ENCODE data around the gene KDM3A. TPM values are rescaled to one million over a fixed set of nuclear protein-coding genes. Genes with fewer than 3 reads are reported as not detected.

Gene KDM3A
- total and polyA plus RNA-seq, 2 of the 8 experiments (the other 6 are each of a cell fraction or from before 2014, with no cell fraction given), result 15.8 to 29.2 TPM

- Histone ChIP-seq H2AK5ac (ENCODE audit: low read depth, low read length) (no peak overlapping the region), H2AFZ (ENCODE audit: low read length) (no peak overlapping the region), H3K4me3 (ENCODE audit: extremely low read depth in 1 of 4, insufficient read depth in 2 of 4, low read depth in 3 of 4, low read length in 4 of 4) (no peak overlapping the region), H3K79me1 (ENCODE audit: low read depth, low read length) (no peaks in the 10 kb centered on the region), H2BK5ac (ENCODE audit: low read depth, low read length) (no peak overlapping the region), H2BK12ac (ENCODE audit: low read depth, low read length) (no peak overlapping the region), H2BK15ac (ENCODE audit: low read length) (no peak overlapping the region), H3K14ac (ENCODE audit: insufficient read length) (no peak overlapping the region), H3K4ac (replicated peaks; ENCODE audit: insufficient read length, low read depth, low read length) (no peak overlapping the region), H3K36me3 (ENCODE audit: control insufficient read depth in 2 of 4, insufficient read depth in 4 of 4, low read length in 3 of 4) (peaks cover 0 to 9% (median 0%) of the 10 kb centered on the region in 4 experiments; a peak in 2 of 8 replicates), H3K27me3 (replicated peaks in 1 of 4; ENCODE audit: control insufficient read depth in 3 of 4, extremely low read depth in 1 of 4, insufficient read depth in 3 of 4, low read length in 3 of 4) (no peaks in the 10 kb centered on the region), H4K91ac (replicated peaks; ENCODE audit: insufficient read length, low read length) (no peak overlapping the region), H3K23me2 (ENCODE audit: low read depth, low read length) (no peaks in the 10 kb centered on the region), H3K27ac (ENCODE audit: low read depth, low read length) (no peak overlapping the region), H3K56ac (replicated peaks; ENCODE audit: insufficient read length, low read depth, low read length) (no peak overlapping the region), H3K4me2 (ENCODE audit: insufficient read depth in 1 of 2, low read depth in 2 of 2, low read length in 2 of 2) (no peak overlapping the region), H3K9me3 (ENCODE audit: insufficient read depth in 2 of 2, low read depth in 1 of 2, low read length in 1 of 2) (no peaks in the 10 kb centered on the region), H2BK20ac (ENCODE audit: low read length) (no peak overlapping the region), H2BK120ac (replicated peaks; ENCODE audit: low read depth, low read length) (no peak overlapping the region), H3K9ac (replicated peaks in 1 of 4; ENCODE audit: extremely low read depth in 1 of 4, low read depth in 3 of 4, low read length in 3 of 4) (no peak overlapping the region), H3K23ac (ENCODE audit: insufficient read length) (no peak overlapping the region), H3K18ac (ENCODE audit: extremely low read depth, low read length) (no peak overlapping the region), H4K5ac (ENCODE audit: insufficient read length, low read depth, low read length) (no peak overlapping the region), H3K4me1 (replicated peaks in 1 of 4; ENCODE audit: control insufficient read depth in 3 of 4, insufficient read depth in 4 of 4, low read length in 3 of 4) (no peaks in the 10 kb centered on the region), H4K8ac (ENCODE audit: extremely low read depth, insufficient read depth, low read length) (no peak overlapping the region), H4K20me1 (replicated peaks in 1 of 2; ENCODE audit: control insufficient read depth in 1 of 2, insufficient read depth in 2 of 2, low read length in 2 of 2) (no peaks in the 10 kb centered on the region), H3K79me2 (ENCODE audit: control insufficient read depth in 1 of 2, insufficient read depth in 2 of 2, low read length in 2 of 2) (no peaks in the 10 kb centered on the region)
- ChIA-PET POLR2A (ENCODE audit: partially characterized antibody) (no interaction called here), CTCF (ENCODE audit: partially characterized antibody) (no interaction called here)
- 88% methylated on average over 2 of the region's 2 CpGs; no CpG with 5 or more reads in 1 of the 2 experiments for WGBS, 2 experiments (ENCODE audit: extremely low coverage in 1 of 2, insufficient coverage in 1 of 2, insufficient read length in 1 of 2, insufficient replicate concordance in 2 of 2, low coverage in 1 of 2, low lambda C conversion rate in 2 of 2, missing lambda C conversion rate in 1 of 2)
- DNase-seq (ENCODE audit: low read depth in 1 of 2, low spot score in 2 of 2) (no peak), FAIRE-seq (no peak)
- TF ChIP-seq RFX5 (IDR thresholded peaks at IDR 0.05; ENCODE audit: borderline replicate concordance, low read depth, low read length), result no peak
- no peak for TF ChIP-seq EZH2 (IDR thresholded peaks at IDR 0.05; ENCODE audit: low read depth, low read length, severe bottlenecking)
- TF ChIP-seq BRCA1 (IDR thresholded peaks at IDR 0.05; ENCODE audit: low read depth, low read length), result no peak
- no peak for TF ChIP-seq CEBPB (IDR thresholded peaks at IDR 0.05; ENCODE audit: low read depth, low read length)
- no peak for TF ChIP-seq SP2 (IDR thresholded peaks at IDR 0.05; ENCODE audit: low read length)
- TF ChIP-seq GTF2F1 (IDR thresholded peaks at IDR 0.05; ENCODE audit: borderline replicate concordance, low read depth, low read length), result no peak
- TF ChIP-seq RAD21 (IDR thresholded peaks at IDR 0.05 in 1 of 2, conservative IDR thresholded peaks at IDR 0.05 in 1 of 2; ENCODE audit: low read depth in 2 of 2, low read length in 2 of 2), result no peak
- no peak for TF ChIP-seq POU5F1 (IDR thresholded peaks at IDR 0.05; ENCODE audit: low read depth, low read length)
- no peak for TF ChIP-seq SAP30 (IDR thresholded peaks at IDR 0.05; ENCODE audit: insufficient read depth, insufficient replicate concordance, low read length)
- no peak for TF ChIP-seq FOSL1 (IDR thresholded peaks at IDR 0.05; ENCODE audit: insufficient read depth, low read depth, low read length)
- no peak for TF ChIP-seq ASH2L (IDR thresholded peaks at IDR 0.05; ENCODE audit: low read length)
- TF ChIP-seq MAFK (IDR thresholded peaks at IDR 0.05; ENCODE audit: low read depth, low read length), result no peak
- no peak for TF ChIP-seq MAX (IDR thresholded peaks at IDR 0.05)
- no peak for TF ChIP-seq SIX5 (IDR thresholded peaks at IDR 0.05; ENCODE audit: low read depth, low read length)
Observed at GRCh38 chr2:86512892-86513291, 71.7 kb downstream of the KDM3A start.
